Tibial nerve (tissue), 4 donors: ENCODE results near the gene SLC38A1.

ENCODE experiments used
- EP300 ChIP-seq, 2 donors: sonication (generic); formaldehyde crosslinking; IDR thresholded peaks; one replicate each; pipeline ENCODE4 v1.6.1; 2017; ENCODE audit warnings: antibody characterized with exemption in 2 of 2, mild to moderate bottlenecking in 1 of 2
- POLR2A ChIP-seq, 2 donors: fragments of 450-650 bp; IDR thresholded peaks; one replicate each; pipeline ENCODE4 v1.6.1; 2017; ENCODE audit warnings: antibody characterized with exemption in 2 of 2, mild to moderate bottlenecking in 2 of 2, moderate library complexity in 2 of 2
- TF ChIP-seq, protein P1 (sequence below), 5 experiments: fragments of 200-600 bp in 3 of 5; fragments of 450-650 bp in 2 of 5; sonication (generic) in 3 of 5; IDR thresholded peaks; one replicate each; pipeline ENCODE4 v1.5.1; 2016 to 2019; ENCODE audit warnings: antibody characterized with exemption in 5 of 5, mild to moderate bottlenecking in 3 of 5, moderate library complexity in 2 of 5

GRCh38 chr12:46210873-46211439 lies 57.9 kb downstream of the SLC38A1 start:
- TF ChIP-seq, protein P1, sequence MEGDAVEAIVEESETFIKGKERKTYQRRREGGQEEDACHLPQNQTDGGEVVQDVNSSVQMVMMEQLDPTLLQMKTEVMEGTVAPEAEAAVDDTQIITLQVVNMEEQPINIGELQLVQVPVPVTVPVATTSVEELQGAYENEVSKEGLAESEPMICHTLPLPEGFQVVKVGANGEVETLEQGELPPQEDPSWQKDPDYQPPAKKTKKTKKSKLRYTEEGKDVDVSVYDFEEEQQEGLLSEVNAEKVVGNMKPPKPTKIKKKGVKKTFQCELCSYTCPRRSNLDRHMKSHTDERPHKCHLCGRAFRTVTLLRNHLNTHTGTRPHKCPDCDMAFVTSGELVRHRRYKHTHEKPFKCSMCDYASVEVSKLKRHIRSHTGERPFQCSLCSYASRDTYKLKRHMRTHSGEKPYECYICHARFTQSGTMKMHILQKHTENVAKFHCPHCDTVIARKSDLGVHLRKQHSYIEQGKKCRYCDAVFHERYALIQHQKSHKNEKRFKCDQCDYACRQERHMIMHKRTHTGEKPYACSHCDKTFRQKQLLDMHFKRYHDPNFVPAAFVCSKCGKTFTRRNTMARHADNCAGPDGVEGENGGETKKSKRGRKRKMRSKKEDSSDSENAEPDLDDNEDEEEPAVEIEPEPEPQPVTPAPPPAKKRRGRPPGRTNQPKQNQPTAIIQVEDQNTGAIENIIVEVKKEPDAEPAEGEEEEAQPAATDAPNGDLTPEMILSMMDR (IDR thresholded peaks at IDR 0.05), result no peak
- TF ChIP-seq EP300 (IDR thresholded peaks at IDR 0.05) (no peak), POLR2A (IDR thresholded peaks at IDR 0.05) (no peak)
